IPS DF 6.9 (cell line): Measurements from ENCODE around the gene PARD6G.

Experiments
- DNase-seq: peaks from one replicate; pipeline ENCODE4 v3.0.0-alpha.2; 2013; ENCODE audit warnings: low read depth, low spot score
- H3K27ac ChIP-seq: one replicate; pipeline ENCODE4 v1.5.1; 2013; ENCODE audit warnings: low read length, control low read depth
- H3K27me3 ChIP-seq: 2 replicates; pipeline ENCODE4 v1.6.1; 2013; ENCODE audit warnings: mild to moderate bottlenecking, low read length; ENCODE audit not compliant: control insufficient read depth, insufficient read depth
- H3K36me3 ChIP-seq: 2 replicates; pipeline ENCODE4 v1.6.1; 2013; ENCODE audit warnings: low read length; ENCODE audit not compliant: control insufficient read depth, insufficient read depth
- H3K4me1 ChIP-seq: 2 replicates; pipeline ENCODE4 v1.6.1; 2013; ENCODE audit warnings: low read length; ENCODE audit not compliant: control insufficient read depth, insufficient read depth
- H3K4me3 ChIP-seq: 2 replicates; pipeline ENCODE4 v1.5.1; 2013; ENCODE audit warnings: mild to moderate bottlenecking, low read length
- H3K9me3 ChIP-seq: 2 replicates; pipeline ENCODE4 v1.6.1; 2013; ENCODE audit warnings: low read length, inconsistent platforms; ENCODE audit not compliant: control insufficient read depth, insufficient read depth
- WGBS: extraction: QIAGEN DNeasy Blood & Tissue Kit; methylation state at CpG from one replicate; pipeline ENCODE4 v1.1.7; 2013; ENCODE audit warnings: mixed read lengths, missing lambda C conversion rate; ENCODE audit not compliant: insufficient read length, insufficient coverage; 5-methylcytosine and 5-hydroxymethylcytosine counted together

PARD6G gene

GRCh38 chr18:80145196-80145804 lies 102.0 kb downstream of the PARD6G start:
- DNase-seq: no peak
- no CpG with 5 or more reads among the region's 5 CpGs for WGBS
- H3K9me3 ChIP-seq: no peaks in the 10 kb centered on the region
- no peak overlapping the region for H3K4me3 ChIP-seq
- H3K4me1 ChIP-seq: no peaks in the 10 kb centered on the region
- peaks cover 5% of the 10 kb centered on the region; the same call in 1 of the 2 replicates for H3K36me3 ChIP-seq
- H3K27ac ChIP-seq: no peak overlapping the region
- no peaks in the 10 kb centered on the region for H3K27me3 ChIP-seq

- WGBS: no CpG with 5 or more reads among the region's 2 CpGs
- Histone ChIP-seq H3K36me3 (peaks cover 3% of the 10 kb centered on the region; the same call in 1 of the 2 replicates), H3K27ac (no peak overlapping the region), H3K4me1 (no peaks in the 10 kb centered on the region), H3K27me3 (no peaks in the 10 kb centered on the region), H3K9me3 (no peaks in the 10 kb centered on the region), H3K4me3 (no peak overlapping the region)
- no peak for DNase-seq
These were observed 103.4 kb downstream of the PARD6G start for GRCh38 chr18:80143881-80144280.

GRCh38 chr18:80140455-80140985 lies 106.8 kb downstream of the PARD6G start:
- WGBS: no CpG with 5 or more reads among the region's 5 CpGs
- no peak overlapping the region for H3K4me3 ChIP-seq
- H3K9me3 ChIP-seq: no peaks in the 10 kb centered on the region
- DNase-seq: no peak
- peaks cover 26% of the 10 kb centered on the region for H3K36me3 ChIP-seq
- no peaks in the 10 kb centered on the region; the same call in 1 of the 2 replicates for H3K4me1 ChIP-seq
- no peak overlapping the region for H3K27ac ChIP-seq
- no peaks in the 10 kb centered on the region for H3K27me3 ChIP-seq

- peaks cover 26% of the 10 kb centered on the region for H3K36me3 ChIP-seq
- no peaks in the 10 kb centered on the region for H3K9me3 ChIP-seq
- no peak overlapping the region for H3K27ac ChIP-seq
- DNase-seq: no peak
- WGBS: no CpG with 5 or more reads among the region's 12 CpGs
- no peaks in the 10 kb centered on the region for H3K27me3 ChIP-seq
- H3K4me3 ChIP-seq: no peak overlapping the region
- no peaks in the 10 kb centered on the region; the same call in 1 of the 2 replicates for H3K4me1 ChIP-seq
These were observed 109.3 kb downstream of the PARD6G start for GRCh38 chr18:80137976-80138375.

GRCh38 chr18:80137137-80137536 lies 110.2 kb downstream of the PARD6G start:
- DNase-seq: no peak
- H3K4me1 ChIP-seq: no peaks in the 10 kb centered on the region; the same call in 1 of the 2 replicates

GRCh38 chr18:80136679-80137078 lies 110.6 kb downstream of the PARD6G start:
- no peak for DNase-seq
- H3K4me1 ChIP-seq: no peaks in the 10 kb centered on the region; the same call in 1 of the 2 replicates
- H3K36me3 ChIP-seq: peaks cover 26% of the 10 kb centered on the region
- no peaks in the 10 kb centered on the region for H3K27me3 ChIP-seq
- H3K4me3 ChIP-seq: no peak overlapping the region
- H3K9me3 ChIP-seq: no peaks in the 10 kb centered on the region
- no peak overlapping the region for H3K27ac ChIP-seq
- no CpG with 5 or more reads among the region's 8 CpGs for WGBS

More at GRCh38 chr18:80137137-80137536, 110.2 kb downstream of the PARD6G start:
- no CpG with 5 or more reads among the region's 14 CpGs for WGBS
- H3K27me3 ChIP-seq: no peaks in the 10 kb centered on the region
- no peak overlapping the region for H3K4me3 ChIP-seq
- H3K9me3 ChIP-seq: no peaks in the 10 kb centered on the region
- H3K27ac ChIP-seq: no peak overlapping the region
- peaks cover 26% of the 10 kb centered on the region for H3K36me3 ChIP-seq

- H3K4me3 ChIP-seq: no peak overlapping the region
- H3K9me3 ChIP-seq: no peaks in the 10 kb centered on the region
- peaks cover 26% of the 10 kb centered on the region for H3K36me3 ChIP-seq
- WGBS: no CpG with 5 or more reads among the region's 1 CpG
- no peak for DNase-seq
- H3K27ac ChIP-seq: no peak overlapping the region
- H3K27me3 ChIP-seq: no peaks in the 10 kb centered on the region
- no peaks in the 10 kb centered on the region; the same call in 1 of the 2 replicates for H3K4me1 ChIP-seq
These were observed 112.2 kb downstream of the PARD6G start for GRCh38 chr18:80135136-80135535.

GRCh38 chr18:80133124-80133523 lies 114.2 kb downstream of the PARD6G start:
- no peaks in the 10 kb centered on the region for H3K27me3 ChIP-seq
- no peaks in the 10 kb centered on the region for H3K9me3 ChIP-seq
- whole genome bisulfite sequencing: no CpG with 5 or more reads among the region's 1 CpG
- H3K4me1 ChIP-seq: no peaks in the 10 kb centered on the region; the same call in 1 of the 2 replicates
- no peak for DNase-seq
- no peak overlapping the region for H3K4me3 ChIP-seq
- peaks cover 24% of the 10 kb centered on the region for H3K36me3 ChIP-seq
- H3K27ac ChIP-seq: no peak overlapping the region

- DNase-seq: no peak
- Histone ChIP-seq H3K27me3 (no peaks in the 10 kb centered on the region), H3K27ac (no peak overlapping the region), H3K4me1 (no peaks in the 10 kb centered on the region), H3K9me3 (no peaks in the 10 kb centered on the region), H3K36me3 (peaks cover 16% of the 10 kb centered on the region), H3K4me3 (no peak overlapping the region)
- no CpG with 5 or more reads among the region's 3 CpGs for WGBS
These were observed 115.0 kb downstream of the PARD6G start for GRCh38 chr18:80132180-80132812.

- no peaks in the 10 kb centered on the region for H3K27me3 ChIP-seq
- WGBS: no CpG with 5 or more reads among the region's 5 CpGs
- no peak overlapping the region for H3K4me3 ChIP-seq
- H3K9me3 ChIP-seq: no peaks in the 10 kb centered on the region
- peaks cover under 1% of the 10 kb centered on the region; the same call in 1 of the 2 replicates for H3K36me3 ChIP-seq
- no peaks in the 10 kb centered on the region for H3K4me1 ChIP-seq
- DNase-seq: no peak
- no peak overlapping the region for H3K27ac ChIP-seq
These were observed 116.8 kb downstream of the PARD6G start for GRCh38 chr18:80130555-80130954.
